Measurements from ENCODE around the gene MRPL14. TPM values are rescaled to one million over a fixed set of nuclear protein-coding genes. Genes with fewer than 3 reads are reported as not detected.
A peak's percentile ranks its signal among the peaks of the same experiment; 100 is the strongest.

The MRPL14 gene
- total RNA-seq, 1 experiment from 2014 or later = 87.6 TPM

GRCh38 chr6:44135173-44135758, 8.0 kb upstream of the MRPL14 start:
- TF ChIP-seq CTCF (IDR thresholded peaks at IDR 0.05; ENCODE audit: insufficient read depth in 1 of 2, low read depth in 1 of 2, low read length in 1 of 2, severe bottlenecking in 1 of 2, unreplicated experiment in 1 of 2) = no peak
- Histone ChIP-seq H3K4me1 (peaks cover 10% of the 10 kb centered on the region), H3K4me3 (ENCODE audit: low read depth, low read length) (no peak overlapping the region), H3K9me3 (no peaks in the 10 kb centered on the region), H3K27me3 (replicated peaks; ENCODE audit: control insufficient read depth, insufficient read depth, low read length) (no peaks in the 10 kb centered on the region), H3K36me3 (ENCODE audit: control insufficient read depth, insufficient read depth, low read length) (no peaks in the 10 kb centered on the region; the same call in 1 of the 2 replicates)
- no peak overlapping the region for H3K4me3 Mint-ChIP-seq (ENCODE audit: unreplicated experiment)
- BruUV-seq (replicated peaks) = no TSS peak
- DNase-seq = no peak
- peaks cover 29% of the 10 kb centered on the region for H3K4me1 Mint-ChIP-seq (ENCODE audit: low read depth, unreplicated experiment)
- ChIA-PET CTCF (interaction anchor here (1.1 kb wide), 1 partner anchor 88 kb away, joined by 3 read pairs; the partner anchor contains the start of gene SLC29A1), POLR2A (no interaction called here)
- H3K36me3 Mint-ChIP-seq (ENCODE audit: insufficient read depth, unreplicated experiment) = peaks cover 5% of the 10 kb centered on the region
- intact Hi-C loops (cut with micrococcal nuclease; ENCODE audit: unreplicated experiment) = no loop called here
- no peaks in the 10 kb centered on the region for H3K9me3 Mint-ChIP-seq (ENCODE audit: unreplicated experiment)
- no peaks in the 10 kb centered on the region for H3K27me3 Mint-ChIP-seq (ENCODE audit: insufficient read depth, unreplicated experiment)
- no peak overlapping the region for H3K27ac Mint-ChIP-seq (ENCODE audit: unreplicated experiment)

GRCh38 chr6:44133981-44134711, 6.9 kb upstream of the MRPL14 start:
- intact Hi-C loops (cut with micrococcal nuclease; ENCODE audit: unreplicated experiment) = loop anchor here (1.0 kb wide), 1 partner anchor 38 kb away; no protein-coding TSS in a partner anchor
- Mint-ChIP-seq H3K9me3 (ENCODE audit: unreplicated experiment) (no peaks in the 10 kb centered on the region), H3K27ac (ENCODE audit: unreplicated experiment) (peak overlapping the region; percentile 60), H3K4me3 (ENCODE audit: unreplicated experiment) (no peak overlapping the region), H3K27me3 (ENCODE audit: insufficient read depth, unreplicated experiment) (no peaks in the 10 kb centered on the region), H3K36me3 (ENCODE audit: insufficient read depth, unreplicated experiment) (peaks cover 5% of the 10 kb centered on the region), H3K4me1 (ENCODE audit: low read depth, unreplicated experiment) (peaks cover 29% of the 10 kb centered on the region)
- no TSS peak for BruUV-seq (replicated peaks)
- Histone ChIP-seq H3K9me3 (no peaks in the 10 kb centered on the region), H3K27me3 (replicated peaks; ENCODE audit: control insufficient read depth, insufficient read depth, low read length) (no peaks in the 10 kb centered on the region), H3K4me3 (ENCODE audit: low read depth, low read length) (no peak overlapping the region), H3K36me3 (ENCODE audit: control insufficient read depth, insufficient read depth, low read length) (no peaks in the 10 kb centered on the region; the same call in 1 of the 2 replicates), H3K4me1 (peaks cover 10% of the 10 kb centered on the region)
- no peak for DNase-seq
- TF ChIP-seq CTCF (IDR thresholded peaks at IDR 0.05; ENCODE audit: insufficient read depth in 1 of 2, low read depth in 1 of 2, low read length in 1 of 2, severe bottlenecking in 1 of 2, unreplicated experiment in 1 of 2) = no peak
- ChIA-PET CTCF (interaction anchor here (0.6 to 1.2 kb wide), 3 partner anchors 34 to 248 kb away, joined by 3 to 6 read pairs (median 3); no protein-coding TSS in a partner anchor), POLR2A (interaction anchor here (0.6 to 1.0 kb wide), 3 partner anchors 22 to 35 kb away, joined by 3 to 7 read pairs (median 4); no protein-coding TSS in a partner anchor)

All from Caco-2 (cell line).